ENCODE data around the gene RBPJ.

DNA sequence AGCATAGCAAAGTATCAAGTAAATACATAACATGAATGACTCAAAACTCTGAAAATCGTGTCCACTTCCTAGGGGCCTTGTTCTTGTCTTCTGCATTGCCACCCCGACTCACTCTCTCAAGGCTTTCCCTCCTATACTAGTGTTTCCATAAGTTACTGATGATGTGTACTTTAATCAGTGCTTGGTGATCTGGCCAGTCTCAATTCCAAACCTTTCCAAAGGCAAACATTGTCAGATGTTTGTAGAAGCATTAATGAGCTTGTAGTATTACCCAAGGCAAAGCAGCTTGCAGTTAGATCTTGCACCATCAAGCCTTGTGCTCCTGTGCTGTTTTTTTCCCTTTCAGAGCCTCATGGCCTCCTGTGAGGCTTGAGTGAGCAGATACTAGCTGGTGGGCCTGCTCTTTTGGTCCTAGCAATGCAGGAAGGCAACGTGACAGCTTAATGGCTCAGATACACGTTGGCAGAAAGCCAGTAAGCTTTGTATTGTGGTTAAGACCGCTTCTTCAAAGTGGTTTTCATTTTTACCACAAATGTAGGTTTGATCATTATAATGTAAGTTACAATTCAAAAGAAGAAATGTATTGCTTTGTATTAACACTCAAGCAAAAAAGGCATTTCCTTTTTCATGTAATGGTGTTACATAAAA is 51.8 kb downstream of the RBPJ start:
- TF ChIP-seq TAF1 (IDR thresholded peaks at IDR 0.05; ENCODE audit: low read depth) (no peak), CTCF (IDR thresholded peaks at IDR 0.05; ENCODE audit: poor library complexity, severe bottlenecking) (no peak), RAD21 (conservative IDR thresholded peaks at IDR 0.05) (no peak), EP300 (conservative IDR thresholded peaks at IDR 0.05; ENCODE audit: poor library complexity, severe bottlenecking) (no peak), POLR2AphosphoS5 (IDR thresholded peaks at IDR 0.05) (peak; percentile 14)

Measured in neural cell (in vitro differentiated cells).